M059J (cell line): ENCODE results near the gene IRAK1. TPM values are rescaled to one million over a fixed set of nuclear protein-coding genes. Genes with fewer than 3 reads are reported as not detected.
A peak's percentile ranks its signal among the peaks of the same experiment; 100 is the strongest.

Source experiments
- DNase-seq: peaks from one replicate; pipeline ENCODE4 v3.0.0-alpha.2; 2012; ENCODE audit warnings: low read depth
- total RNA-seq: library from RNA; depleted of rRNA; stranded (reverse); fragments of >200 nt; shearing (Covaris generic); gene quantifications from 2 replicates; pipeline ENCODE4 v1.2.3, GENCODE V29; 2014; rRNA removed

IRAK1 gene
- total RNA-seq, 1 experiment from 2014 or later = 152 TPM

DNA sequence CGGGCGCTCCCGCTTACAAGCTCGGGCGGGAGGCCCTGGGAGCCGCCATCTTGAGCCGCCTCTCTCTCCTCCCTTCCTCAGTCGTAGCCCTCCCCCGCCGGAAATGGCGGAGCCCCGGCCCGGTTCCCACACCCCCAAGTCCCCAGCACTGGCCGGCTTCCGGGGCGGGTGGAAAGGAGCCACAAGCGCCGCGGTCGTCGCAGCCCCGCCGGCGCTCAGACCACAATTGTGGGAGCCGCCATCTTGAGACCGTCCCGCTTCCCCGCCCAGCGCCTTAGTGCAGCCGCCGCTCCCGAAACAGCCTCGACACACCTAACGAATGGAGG, 48.6 kb downstream of the IRAK1 start:
- DNase-seq = peak; percentile 94

DNA sequence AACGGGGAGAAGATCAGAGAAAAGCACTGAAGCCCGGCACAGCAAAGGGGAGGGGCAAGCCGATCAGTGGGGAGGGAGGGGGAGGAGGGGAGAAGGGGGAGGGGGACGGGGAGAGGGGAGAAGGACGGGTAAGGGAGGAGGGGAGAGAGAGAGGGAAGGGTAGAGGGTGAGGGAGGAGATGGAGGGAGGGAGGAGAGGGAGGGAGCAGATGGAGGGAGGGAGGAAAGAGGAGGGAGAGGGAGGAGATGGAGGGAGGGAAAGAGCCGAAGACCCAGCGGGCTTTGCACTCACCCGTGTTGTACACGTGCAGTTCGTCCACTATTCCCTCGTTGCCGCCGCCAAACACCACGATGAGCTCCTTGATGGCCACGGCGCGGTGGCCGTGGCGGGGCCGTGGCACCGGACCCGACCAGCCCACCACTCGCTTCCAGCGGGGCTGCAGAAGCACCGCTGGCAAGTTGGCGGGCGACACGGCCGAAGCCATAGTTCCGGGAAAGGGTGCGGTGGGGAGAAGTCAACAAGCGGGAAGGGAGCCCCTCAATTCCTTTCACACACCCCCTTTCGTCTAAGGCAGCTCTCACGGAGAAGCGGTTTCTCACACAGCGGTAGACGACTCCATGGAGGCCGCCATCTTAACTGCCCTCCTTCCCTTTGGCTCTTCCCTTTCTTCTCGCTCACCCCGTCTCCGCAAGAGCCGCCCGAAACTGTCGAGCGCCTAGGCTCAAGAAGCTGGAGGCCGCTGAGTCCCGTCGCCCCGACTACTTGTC, 49.2 kb downstream of the IRAK1 start:
- peak; percentile 77 for DNase-seq

DNA sequence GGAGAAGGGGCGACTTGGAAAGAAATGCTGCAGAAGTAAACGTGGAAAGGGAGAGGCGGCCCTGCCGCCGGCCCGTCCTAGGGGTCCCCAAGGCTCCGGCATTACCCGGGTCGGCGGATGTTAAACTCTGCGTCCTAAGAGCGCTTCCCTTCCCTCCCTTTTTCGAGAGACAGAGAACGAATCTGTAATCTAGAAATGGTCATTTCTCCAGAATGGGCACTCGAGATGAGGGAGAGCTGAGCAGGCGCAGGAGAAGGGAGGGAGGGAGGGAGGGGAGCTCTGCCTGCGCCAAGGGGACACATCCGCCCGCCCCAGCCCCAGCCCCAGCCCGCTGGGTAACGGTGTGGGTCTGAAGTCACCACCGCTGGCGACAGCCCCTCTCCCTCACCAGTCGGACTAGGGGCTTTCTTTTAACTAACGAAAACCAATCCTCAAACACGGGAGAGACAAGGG, 49.8 kb downstream of the IRAK1 start:
- DNase-seq = peak; percentile 42

DNA sequence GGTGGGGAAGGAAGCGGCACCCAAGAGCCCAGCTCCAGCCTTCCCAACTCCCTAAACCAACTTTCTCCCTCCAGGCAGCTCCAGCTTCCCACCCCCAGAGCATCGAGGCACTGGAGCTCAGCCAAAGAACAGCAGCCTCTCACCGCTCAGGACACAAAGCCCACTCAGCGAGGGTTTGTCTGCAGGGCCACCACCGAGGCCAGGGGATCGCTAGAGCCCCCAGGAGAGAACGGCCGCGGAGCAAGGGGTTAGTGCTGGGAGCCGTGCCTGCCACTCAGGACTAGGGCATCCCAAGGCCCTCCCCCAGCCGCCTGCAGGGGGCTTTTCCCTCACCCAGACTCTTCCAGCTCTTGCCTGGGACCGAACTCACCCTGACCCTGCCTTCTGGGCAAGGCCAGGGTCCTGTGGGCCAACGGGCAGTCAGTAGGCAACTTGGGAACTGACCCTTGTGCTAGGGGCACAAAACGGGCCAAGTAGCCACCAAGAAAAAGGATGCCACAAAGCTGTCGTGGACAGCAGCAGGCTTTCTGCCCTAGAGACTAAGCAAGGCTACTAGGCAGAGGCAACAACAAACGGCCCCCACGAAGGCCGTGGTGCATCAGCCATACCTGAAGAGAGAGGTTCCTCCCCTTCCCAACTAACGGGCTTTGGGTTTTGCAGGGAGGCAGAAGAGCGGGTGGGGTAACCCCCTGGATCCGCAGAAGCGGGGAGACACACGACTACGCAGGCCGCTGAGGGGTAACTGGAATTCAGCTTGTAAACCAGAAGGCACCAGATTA, 50.4 kb downstream of the IRAK1 start:
- no peak for DNase-seq

DNA sequence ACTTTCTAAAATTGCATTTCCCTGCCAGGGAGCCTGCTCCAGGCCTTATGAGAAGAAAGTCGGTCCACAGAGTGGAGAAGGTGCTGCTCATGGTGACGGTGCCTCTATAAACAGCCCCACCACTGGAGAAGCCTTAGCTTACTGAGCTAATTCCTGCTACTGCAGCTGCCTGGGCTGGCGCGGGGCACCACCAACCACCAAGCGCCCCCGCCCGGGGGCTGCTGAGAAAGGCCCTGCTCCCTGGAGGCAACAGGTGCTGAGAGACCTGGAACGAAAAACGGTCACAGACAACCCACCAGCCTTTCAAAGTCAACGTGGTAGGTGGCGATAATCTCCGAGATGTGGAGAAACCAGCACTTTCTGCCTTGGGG, 51.0 kb downstream of the IRAK1 start:
- no peak for DNase-seq

DNA sequence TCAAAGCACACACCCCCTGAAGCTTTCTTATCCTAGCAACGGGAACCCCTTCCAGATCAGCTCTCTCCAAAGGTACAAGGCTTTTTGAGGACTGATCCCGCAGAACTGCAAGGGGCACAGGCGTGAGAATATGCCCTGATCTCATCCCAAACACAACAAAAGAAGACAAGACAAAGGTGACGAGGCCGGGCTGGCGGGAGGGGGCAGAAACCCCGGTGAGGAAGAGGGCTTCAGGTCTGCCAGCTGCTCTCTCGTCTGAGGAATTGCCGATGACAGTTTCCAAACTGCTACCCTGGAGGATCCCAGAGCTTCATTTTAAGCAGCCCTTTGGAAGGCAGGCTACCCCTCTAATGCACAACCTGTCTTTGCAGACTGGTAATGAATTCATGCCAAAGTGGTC, 51.4 kb downstream of the IRAK1 start:
- no peak for DNase-seq

DNA sequence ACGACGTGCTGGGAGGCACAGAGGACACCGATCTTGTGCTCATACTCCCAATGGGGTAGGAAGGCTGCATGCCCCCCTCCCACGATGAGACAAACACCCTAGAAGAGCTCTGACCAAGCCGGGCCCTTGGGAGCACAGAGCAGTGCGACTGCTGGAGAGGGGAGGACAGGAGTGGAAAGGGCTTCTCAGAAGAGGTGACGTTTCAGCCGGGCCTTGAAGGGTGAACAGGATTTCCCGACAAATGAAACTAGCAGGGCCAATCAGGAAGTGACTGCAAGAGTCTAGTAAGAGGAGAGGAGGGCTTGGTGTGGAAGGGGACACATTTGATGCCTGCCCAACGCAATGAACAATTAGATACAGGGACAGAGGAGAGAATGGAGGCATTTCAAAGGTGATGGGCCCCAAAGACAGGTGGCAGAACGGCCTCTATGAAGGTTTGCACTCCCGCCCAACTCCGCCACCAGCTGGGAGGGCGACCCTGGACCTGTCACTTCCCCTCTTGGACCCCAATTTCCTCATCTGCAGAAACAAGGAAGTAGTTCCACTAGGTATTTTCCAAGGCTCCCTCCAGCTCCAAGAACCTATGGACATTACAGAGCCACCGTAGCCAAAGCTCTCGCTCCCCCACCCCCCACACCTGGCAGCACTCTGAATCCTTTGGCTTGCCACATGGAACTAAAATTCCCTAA, 52.0 kb downstream of the IRAK1 start:
- DNase-seq = no peak

DNA sequence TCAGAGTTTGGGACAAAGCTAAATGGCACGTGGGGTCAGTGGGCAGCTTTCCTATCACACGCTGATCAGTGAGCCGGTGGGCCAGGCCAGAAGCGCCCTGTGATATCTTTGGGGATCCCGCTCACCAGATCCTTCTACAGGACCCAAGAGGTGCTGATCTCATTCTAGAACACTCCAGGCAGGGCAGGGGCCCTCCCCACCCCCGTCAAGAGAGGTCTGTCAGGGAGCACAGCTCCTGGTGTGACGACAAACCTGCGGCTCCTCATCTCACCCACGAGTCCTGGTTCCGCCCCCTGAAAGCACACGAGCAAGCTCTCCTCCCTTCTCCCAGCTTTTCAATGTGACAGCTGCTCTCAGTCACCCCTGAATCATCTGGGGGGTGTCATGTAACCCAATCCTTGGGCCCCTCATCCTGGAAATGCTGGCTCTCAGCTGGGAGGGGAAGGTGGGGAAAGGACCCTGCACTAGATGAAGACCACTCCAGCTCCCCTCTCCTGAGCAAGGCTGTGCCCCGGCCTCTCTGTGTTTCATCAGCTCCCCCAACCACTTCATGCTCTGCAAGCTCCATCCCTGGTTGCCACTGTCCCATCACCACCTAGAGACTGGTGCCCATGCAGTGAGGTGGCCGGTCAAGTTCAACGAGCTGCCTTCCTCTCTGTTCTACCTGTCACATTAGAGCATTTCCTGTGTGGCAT, 52.7 kb downstream of the IRAK1 start:
- no peak for DNase-seq

DNA sequence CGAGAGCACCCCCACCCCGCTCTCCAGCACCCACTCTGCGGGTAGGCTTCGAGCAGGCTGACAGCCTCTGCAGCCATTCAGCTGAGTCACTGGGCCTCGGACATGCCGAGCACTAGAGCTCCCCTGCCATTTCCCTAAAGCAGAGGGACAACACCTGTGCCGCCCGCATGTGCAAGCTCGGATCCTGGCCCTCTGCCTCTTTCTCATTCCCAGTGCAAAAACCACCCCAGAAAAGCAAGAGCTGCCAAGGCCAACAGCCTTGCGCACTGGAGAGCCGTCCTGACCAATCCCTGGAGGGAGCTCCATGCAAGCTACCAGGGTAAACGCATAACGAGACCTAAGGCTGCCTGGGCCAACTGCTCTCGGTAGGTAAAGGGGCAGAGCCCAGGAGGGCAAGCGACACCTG, 53.4 kb downstream of the IRAK1 start:
- DNase-seq = no peak

DNA sequence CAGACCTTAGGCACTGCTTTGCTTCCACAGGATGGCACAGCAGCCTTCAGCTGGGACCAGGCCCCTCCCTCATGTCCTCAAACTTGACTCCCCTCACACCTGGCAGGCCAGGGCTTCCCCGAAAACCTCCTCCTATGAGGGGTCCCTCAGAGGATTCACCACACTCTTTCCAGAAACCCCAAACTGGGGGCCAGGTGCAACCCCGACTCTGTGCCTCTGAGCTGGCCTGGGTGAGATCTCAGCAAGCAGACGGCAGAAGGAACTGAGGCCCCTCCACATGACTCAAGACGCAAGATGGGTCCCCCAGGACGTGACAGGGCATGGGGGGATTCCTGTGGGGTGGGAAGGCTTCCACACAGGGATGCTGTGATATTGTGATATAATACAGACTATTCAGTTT, 54.3 kb downstream of the IRAK1 start:
- DNase-seq = no peak

DNA sequence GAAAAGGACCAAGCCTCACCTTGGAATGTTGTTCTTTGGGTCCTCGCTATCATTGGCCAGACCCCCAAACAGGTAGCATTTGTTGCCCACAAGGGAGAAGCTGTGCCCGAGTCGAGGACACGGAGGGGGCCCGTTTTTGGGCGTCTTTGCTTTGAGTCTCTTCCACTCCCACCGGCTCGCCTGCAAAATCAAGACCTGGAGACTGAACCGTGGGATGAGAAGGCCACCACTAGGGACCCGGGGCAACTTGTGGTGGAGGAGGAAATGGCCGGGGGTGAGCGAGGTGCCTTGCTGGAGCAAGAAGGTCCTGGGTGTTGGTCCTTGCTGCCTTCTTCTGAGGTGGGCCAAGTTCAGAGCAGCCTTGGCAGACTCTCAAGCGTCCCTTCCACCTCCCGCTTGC, 55.6 kb downstream of the IRAK1 start:
- no peak for DNase-seq

DNA sequence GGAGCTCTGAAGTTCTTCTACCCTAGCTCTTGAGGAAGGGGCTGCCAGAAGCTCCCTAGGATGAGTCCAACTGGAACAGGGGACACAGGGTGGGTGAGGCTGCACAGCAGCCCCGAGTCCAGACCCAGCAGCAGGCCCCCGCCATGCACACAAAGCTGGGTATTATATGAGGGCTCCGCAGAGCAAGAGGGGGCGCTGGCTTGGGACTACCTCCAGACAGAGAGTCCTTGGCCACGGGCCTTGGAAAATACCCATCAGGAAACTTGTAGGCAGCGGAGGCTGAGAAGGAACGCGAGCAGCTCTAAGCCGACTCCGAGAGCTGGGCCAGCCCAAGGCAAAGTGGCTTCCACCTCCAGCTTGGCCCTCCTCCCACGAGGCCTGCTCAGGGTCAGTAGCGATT, 56.2 kb downstream of the IRAK1 start:
- no peak for DNase-seq

DNA sequence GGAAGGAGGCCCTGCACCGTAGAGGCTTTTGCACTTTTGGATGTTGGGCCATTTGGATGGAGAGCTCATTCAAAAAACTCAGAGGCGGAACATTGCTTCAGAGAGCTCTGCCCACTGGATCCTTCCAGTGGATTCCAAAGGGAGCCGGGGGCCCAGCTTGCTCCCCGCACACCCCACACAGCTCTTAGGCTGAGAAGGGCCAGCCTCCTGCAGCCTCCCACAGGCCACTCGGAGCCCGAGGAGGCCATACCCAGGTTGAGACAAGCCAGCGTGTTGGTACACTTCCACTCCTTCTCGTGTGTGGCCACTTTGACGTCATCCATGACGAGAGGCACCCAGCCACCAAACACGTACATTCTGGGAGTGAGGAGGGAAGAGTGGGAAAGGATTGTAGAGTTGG, 58.4 kb downstream of the IRAK1 start:
- DNase-seq = no peak

DNA sequence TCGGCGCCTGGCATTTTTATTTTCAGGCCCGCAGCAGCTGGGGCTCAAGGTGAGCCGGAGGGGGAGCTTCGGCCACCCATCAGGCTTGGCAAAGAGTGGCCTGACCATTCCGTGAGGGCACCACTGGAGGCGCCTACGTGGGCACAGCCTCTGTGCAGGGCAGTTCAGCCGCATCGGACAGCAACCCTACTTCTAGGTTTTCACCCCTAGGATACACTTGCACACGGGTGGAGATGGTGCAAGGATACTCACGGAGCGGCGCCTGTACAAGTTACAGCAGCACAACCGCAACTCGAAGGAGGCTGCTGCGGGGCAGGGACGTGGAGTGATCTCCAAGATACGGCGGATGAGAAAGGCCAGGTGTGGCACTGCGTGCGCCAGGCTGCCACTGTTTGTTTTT, 58.9 kb downstream of the IRAK1 start:
- no peak for DNase-seq

Other genes with a start within 250 kb of the IRAK1 start
- 0.20 TPM in 1 of 2 replicates, not detected in the other for gene SRPK3, start 238.9 kb downstream of the IRAK1 start, total RNA-seq
- 131 and 165 TPM in 2 replicates for gene IDH3G, start 225.5 kb downstream of the IRAK1 start, total RNA-seq
- 455 and 477 TPM in 2 replicates for gene SSR4, start 225.2 kb downstream of the IRAK1 start, total RNA-seq
- 1.9 and 2.7 TPM in 2 replicates for gene PDZD4, start 189.4 kb downstream of the IRAK1 start, total RNA-seq
- gene L1CAM, start 133.7 kb downstream of the IRAK1 start, total RNA-seq = 186 and 313 TPM in 2 replicates
- 1.9 and 2.7 TPM in 2 replicates for gene AVPR2, start 115.2 kb downstream of the IRAK1 start, total RNA-seq
- 3.1 and 6.1 TPM in 2 replicates for gene ARHGAP4, start 93.6 kb downstream of the IRAK1 start, total RNA-seq
- 285 and 384 TPM in 2 replicates for gene NAA10, start 84.9 kb downstream of the IRAK1 start, total RNA-seq
- not detected in 2 replicates for gene RENBP, start 75.3 kb downstream of the IRAK1 start, total RNA-seq
- 33.9 and 72.3 TPM in 2 replicates for gene HCFC1, start 48.1 kb downstream of the IRAK1 start, total RNA-seq
- gene TMEM187, start 47.1 kb downstream of the IRAK1 start, total RNA-seq = 8.1 and 10.3 TPM in 2 replicates
- 53.9 and 61.4 TPM in 2 replicates for gene MECP2, start 77.8 kb upstream of the IRAK1 start, total RNA-seq
- not detected in 2 replicates for gene OPN1LW, start 124.3 kb upstream of the IRAK1 start, total RNA-seq
- gene OPN1MW, start 162.7 kb upstream of the IRAK1 start, total RNA-seq = not detected in 2 replicates
- gene OPN1MW2, start 199.9 kb upstream of the IRAK1 start, total RNA-seq = not detected in 2 replicates
- gene OPN1MW3, start 237.7 kb upstream of the IRAK1 start, total RNA-seq = not detected in 2 replicates